HL-60 (cell line): Measurements from ENCODE around the gene VSX2.

Source experiments
- DNase-seq, 2 experiments: peaks; one replicate each; pipeline ENCODE4 v3.0.0-alpha.2; 2010 to 2020; ENCODE audit warnings: low read depth in 1 of 2, low spot score in 1 of 2
- H3K27ac ChIP-seq: fragments of 250-450 bp; sonication (Bioruptor Pico); replicated peaks from 2 replicates; pipeline ENCODE4 v1.5.1; 2020; ENCODE audit warnings: mild to moderate bottlenecking, moderate library complexity
- H3K27me3 ChIP-seq: fragments of 250-450 bp; sonication (Bioruptor Pico); 2 replicates; pipeline ENCODE4 v1.5.1; 2021; ENCODE audit warnings: mild to moderate bottlenecking, moderate library complexity; ENCODE audit not compliant: insufficient read depth, poor library complexity, severe bottlenecking
- H3K4me3 ChIP-seq: replicated peaks from 2 replicates; pipeline ENCODE4 v1.5.1; 2011; ENCODE audit warnings: mild to moderate bottlenecking, control low read depth, low read length; ENCODE audit not compliant: insufficient read depth
- GABPA ChIP-seq: IDR thresholded peaks from 2 replicates; pipeline ENCODE4 v1.6.1; 2012; ENCODE audit warnings: low read depth
- POLR2AphosphoS5 ChIP-seq: IDR thresholded peaks from 2 replicates; pipeline ENCODE4 v1.6.1; 2012; ENCODE audit warnings: low read depth
- SPI1 ChIP-seq: IDR thresholded peaks from 2 replicates; pipeline ENCODE4 v1.6.1; 2012; ENCODE audit warnings: low read depth, mild to moderate bottlenecking, borderline replicate concordance
- TF ChIP-seq, protein P1 (sequence below): IDR thresholded peaks from one replicate; pipeline ENCODE4 v1.5.1; 2011; ENCODE audit warnings: low read length, control low read depth, inconsistent platforms; ENCODE audit not compliant: insufficient read depth
- TF ChIP-seq, protein P2 (sequence below): IDR thresholded peaks from 2 replicates; pipeline ENCODE4 v1.6.1; 2012; ENCODE audit warnings: low read depth; ENCODE audit not compliant: insufficient replicate concordance

VSX2 gene

GRCh38 chr14:74211945-74212580 lies 27.2 kb upstream of the VSX2 start:
- Histone ChIP-seq H3K27ac (no peak overlapping the region), H3K27me3 (no peaks in the 10 kb centered on the region), H3K4me3 (no peak overlapping the region)
- TF ChIP-seq GABPA: no peak
- no peak for TF ChIP-seq SPI1
- TF ChIP-seq, protein P1, sequence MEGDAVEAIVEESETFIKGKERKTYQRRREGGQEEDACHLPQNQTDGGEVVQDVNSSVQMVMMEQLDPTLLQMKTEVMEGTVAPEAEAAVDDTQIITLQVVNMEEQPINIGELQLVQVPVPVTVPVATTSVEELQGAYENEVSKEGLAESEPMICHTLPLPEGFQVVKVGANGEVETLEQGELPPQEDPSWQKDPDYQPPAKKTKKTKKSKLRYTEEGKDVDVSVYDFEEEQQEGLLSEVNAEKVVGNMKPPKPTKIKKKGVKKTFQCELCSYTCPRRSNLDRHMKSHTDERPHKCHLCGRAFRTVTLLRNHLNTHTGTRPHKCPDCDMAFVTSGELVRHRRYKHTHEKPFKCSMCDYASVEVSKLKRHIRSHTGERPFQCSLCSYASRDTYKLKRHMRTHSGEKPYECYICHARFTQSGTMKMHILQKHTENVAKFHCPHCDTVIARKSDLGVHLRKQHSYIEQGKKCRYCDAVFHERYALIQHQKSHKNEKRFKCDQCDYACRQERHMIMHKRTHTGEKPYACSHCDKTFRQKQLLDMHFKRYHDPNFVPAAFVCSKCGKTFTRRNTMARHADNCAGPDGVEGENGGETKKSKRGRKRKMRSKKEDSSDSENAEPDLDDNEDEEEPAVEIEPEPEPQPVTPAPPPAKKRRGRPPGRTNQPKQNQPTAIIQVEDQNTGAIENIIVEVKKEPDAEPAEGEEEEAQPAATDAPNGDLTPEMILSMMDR: no peak
- TF ChIP-seq, protein P2, sequence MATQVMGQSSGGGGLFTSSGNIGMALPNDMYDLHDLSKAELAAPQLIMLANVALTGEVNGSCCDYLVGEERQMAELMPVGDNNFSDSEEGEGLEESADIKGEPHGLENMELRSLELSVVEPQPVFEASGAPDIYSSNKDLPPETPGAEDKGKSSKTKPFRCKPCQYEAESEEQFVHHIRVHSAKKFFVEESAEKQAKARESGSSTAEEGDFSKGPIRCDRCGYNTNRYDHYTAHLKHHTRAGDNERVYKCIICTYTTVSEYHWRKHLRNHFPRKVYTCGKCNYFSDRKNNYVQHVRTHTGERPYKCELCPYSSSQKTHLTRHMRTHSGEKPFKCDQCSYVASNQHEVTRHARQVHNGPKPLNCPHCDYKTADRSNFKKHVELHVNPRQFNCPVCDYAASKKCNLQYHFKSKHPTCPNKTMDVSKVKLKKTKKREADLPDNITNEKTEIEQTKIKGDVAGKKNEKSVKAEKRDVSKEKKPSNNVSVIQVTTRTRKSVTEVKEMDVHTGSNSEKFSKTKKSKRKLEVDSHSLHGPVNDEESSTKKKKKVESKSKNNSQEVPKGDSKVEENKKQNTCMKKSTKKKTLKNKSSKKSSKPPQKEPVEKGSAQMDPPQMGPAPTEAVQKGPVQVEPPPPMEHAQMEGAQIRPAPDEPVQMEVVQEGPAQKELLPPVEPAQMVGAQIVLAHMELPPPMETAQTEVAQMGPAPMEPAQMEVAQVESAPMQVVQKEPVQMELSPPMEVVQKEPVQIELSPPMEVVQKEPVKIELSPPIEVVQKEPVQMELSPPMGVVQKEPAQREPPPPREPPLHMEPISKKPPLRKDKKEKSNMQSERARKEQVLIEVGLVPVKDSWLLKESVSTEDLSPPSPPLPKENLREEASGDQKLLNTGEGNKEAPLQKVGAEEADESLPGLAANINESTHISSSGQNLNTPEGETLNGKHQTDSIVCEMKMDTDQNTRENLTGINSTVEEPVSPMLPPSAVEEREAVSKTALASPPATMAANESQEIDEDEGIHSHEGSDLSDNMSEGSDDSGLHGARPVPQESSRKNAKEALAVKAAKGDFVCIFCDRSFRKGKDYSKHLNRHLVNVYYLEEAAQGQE: no peak
- no peak for TF ChIP-seq POLR2AphosphoS5
- DNase-seq: no peak

- Histone ChIP-seq H3K27me3 (no peaks in the 10 kb centered on the region), H3K27ac (no peak overlapping the region), H3K4me3 (no peak overlapping the region)
- TF ChIP-seq POLR2AphosphoS5: no peak
- TF ChIP-seq, protein P2: no peak
- TF ChIP-seq GABPA: no peak
- TF ChIP-seq, protein P1: no peak
- no peak for TF ChIP-seq SPI1
- DNase-seq: no peak
Measured at GRCh38 chr14:74213907-74214803, 25.1 kb upstream of the VSX2 start.

- Histone ChIP-seq H3K4me3 (no peak overlapping the region), H3K27ac (no peak overlapping the region), H3K27me3 (no peaks in the 10 kb centered on the region)
- TF ChIP-seq, protein P1: no peak
- TF ChIP-seq, protein P2: no peak
- TF ChIP-seq GABPA (no peak), SPI1 (no peak), POLR2AphosphoS5 (no peak)
- no peak for DNase-seq
Measured at GRCh38 chr14:74216671-74217070, 22.6 kb upstream of the VSX2 start.
